Stimulated activated memory B cell treated with anti-CD40 and anti-IgM and Interleukin-4, amounts not matched to agents 10 μg/mL and 1 μg/mL and 100 μg/mL, for 72 hours (primary cell): Measurements from ENCODE around the gene STIM2.

ENCODE experiments used
- ATAC-seq: fragments of 150-1000 bp; cut with Tn5 transposase; 2 replicates; pipeline ENCODE4 v1.10.0; 2021
- H3K27ac Mint-ChIP-seq: one replicate; pipeline ENCODE4 v1.8.0; 2022; ENCODE audit warnings: mild to moderate bottlenecking, mixed read lengths
- H3K27me3 Mint-ChIP-seq: one replicate; pipeline ENCODE4 v1.8.0; 2022; ENCODE audit warnings: mixed read lengths
- H3K36me3 Mint-ChIP-seq: one replicate; pipeline ENCODE4 v1.8.0; 2022; ENCODE audit warnings: mixed read lengths
- H3K4me1 Mint-ChIP-seq: one replicate; pipeline ENCODE4 v1.8.0; 2022; ENCODE audit warnings: mixed read lengths
- H3K4me3 Mint-ChIP-seq: one replicate; pipeline ENCODE4 v1.8.0; 2022; ENCODE audit warnings: mild to moderate bottlenecking, moderate library complexity, mixed read lengths
- H3K9me3 Mint-ChIP-seq: one replicate; pipeline ENCODE4 v1.8.0; 2022; ENCODE audit warnings: mixed read lengths

STIM2 gene

DNA sequence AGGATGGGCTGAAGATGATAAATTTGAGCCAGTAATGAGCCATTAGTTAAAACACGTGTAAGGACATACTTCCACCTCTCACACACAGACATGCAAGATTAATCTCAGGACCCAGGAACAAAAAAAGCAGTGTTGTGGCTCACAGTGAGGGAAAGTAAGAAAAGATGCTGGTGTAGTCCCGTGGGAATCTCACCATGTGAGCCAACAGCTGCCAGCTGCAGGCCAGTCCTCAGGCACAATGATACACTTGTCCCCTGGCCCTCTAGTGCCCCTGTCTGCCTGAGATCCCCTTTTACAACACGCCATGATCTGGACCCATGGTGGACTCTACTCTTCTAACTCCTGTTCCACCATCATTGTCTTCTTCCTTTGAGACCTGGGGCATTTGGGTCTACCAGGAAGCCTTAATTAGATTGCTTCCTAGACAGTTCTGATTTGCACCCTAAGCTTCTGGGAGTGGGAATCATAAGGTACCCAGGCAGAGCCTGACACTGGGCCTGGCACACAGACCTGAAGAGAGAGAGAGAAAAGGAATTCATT, 194.7 kb downstream of the STIM2 start:
- H3K36me3 Mint-ChIP-seq: no peaks in the 10 kb centered on the region
- H3K27me3 Mint-ChIP-seq: peaks cover 51% of the 10 kb centered on the region
- H3K9me3 Mint-ChIP-seq: no peaks in the 10 kb centered on the region
- H3K4me1 Mint-ChIP-seq: no peaks in the 10 kb centered on the region
- no peak for ATAC-seq
- H3K4me3 Mint-ChIP-seq: no peak overlapping the region
- no peak overlapping the region for H3K27ac Mint-ChIP-seq

DNA sequence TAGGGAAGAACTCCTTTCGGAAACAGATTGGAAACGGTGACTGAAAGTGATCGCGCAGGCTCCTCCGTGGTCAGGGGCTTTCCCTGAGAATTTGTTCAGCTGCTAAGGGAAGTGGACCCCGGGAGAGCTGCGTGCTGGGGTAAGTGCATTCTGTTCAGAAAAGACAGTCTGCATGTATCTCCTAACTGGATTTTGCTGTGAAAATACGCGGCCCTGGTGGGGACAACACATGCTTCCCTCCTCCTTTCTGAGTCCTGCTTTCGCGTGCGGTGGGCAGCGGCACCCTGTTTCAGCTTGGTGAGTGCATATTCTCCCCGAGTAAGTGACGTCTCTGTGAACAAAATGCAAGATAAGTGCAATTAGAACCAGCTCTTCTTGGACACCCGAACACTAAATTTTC, 195.6 kb downstream of the STIM2 start:
- no peaks in the 10 kb centered on the region for H3K9me3 Mint-ChIP-seq
- H3K27ac Mint-ChIP-seq: no peak overlapping the region
- H3K27me3 Mint-ChIP-seq: peaks cover 45% of the 10 kb centered on the region
- no peak for ATAC-seq
- H3K4me1 Mint-ChIP-seq: no peaks in the 10 kb centered on the region
- no peak overlapping the region for H3K4me3 Mint-ChIP-seq
- no peaks in the 10 kb centered on the region for H3K36me3 Mint-ChIP-seq

DNA sequence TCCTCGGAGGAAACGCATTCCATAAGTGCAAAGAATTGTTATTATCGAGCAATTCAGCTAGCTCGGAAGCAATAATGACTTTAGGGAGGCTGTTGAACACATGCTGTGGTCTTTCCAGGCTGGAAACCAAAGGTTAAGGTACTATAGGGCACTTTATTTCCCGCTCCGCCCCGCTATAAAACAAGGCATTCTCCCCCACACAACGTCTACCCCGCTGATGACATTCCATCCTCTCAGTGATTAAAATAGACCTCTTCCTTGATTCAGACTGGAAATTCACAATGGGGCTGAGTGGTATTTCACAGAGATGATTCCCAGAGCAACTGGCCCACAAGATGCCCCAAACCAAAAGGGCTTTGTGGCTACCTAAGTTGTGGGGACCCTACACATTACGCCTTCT, 196.4 kb downstream of the STIM2 start:
- Mint-ChIP-seq H3K4me1 (no peaks in the 10 kb centered on the region), H3K27me3 (peaks cover 37% of the 10 kb centered on the region), H3K4me3 (no peak overlapping the region), H3K27ac (no peak overlapping the region), H3K36me3 (no peaks in the 10 kb centered on the region), H3K9me3 (no peaks in the 10 kb centered on the region)
- no peak for ATAC-seq

DNA sequence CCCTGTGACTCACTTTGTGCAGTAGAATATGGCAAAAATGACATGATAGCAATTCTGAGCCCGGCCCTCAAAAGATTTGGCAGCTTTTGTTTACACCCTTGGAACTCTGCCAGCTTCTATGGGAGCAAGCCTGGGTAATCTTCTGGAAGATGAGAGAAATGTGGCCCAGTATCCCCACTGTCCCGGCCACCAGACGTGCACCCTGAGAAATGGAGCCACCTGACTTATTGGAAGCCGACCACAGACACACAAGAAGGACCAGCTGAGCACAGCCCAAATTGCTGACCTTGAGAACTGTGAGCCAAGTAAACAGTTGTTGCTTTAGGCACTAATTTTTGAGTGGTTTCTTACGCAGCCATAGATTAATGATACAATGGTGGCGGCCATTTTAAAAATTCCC, 197.0 kb downstream of the STIM2 start:
- Mint-ChIP-seq H3K27me3 (peaks cover 31% of the 10 kb centered on the region), H3K4me3 (no peak overlapping the region), H3K4me1 (no peaks in the 10 kb centered on the region), H3K36me3 (no peaks in the 10 kb centered on the region), H3K27ac (no peak overlapping the region), H3K9me3 (no peaks in the 10 kb centered on the region)
- ATAC-seq: no peak

DNA sequence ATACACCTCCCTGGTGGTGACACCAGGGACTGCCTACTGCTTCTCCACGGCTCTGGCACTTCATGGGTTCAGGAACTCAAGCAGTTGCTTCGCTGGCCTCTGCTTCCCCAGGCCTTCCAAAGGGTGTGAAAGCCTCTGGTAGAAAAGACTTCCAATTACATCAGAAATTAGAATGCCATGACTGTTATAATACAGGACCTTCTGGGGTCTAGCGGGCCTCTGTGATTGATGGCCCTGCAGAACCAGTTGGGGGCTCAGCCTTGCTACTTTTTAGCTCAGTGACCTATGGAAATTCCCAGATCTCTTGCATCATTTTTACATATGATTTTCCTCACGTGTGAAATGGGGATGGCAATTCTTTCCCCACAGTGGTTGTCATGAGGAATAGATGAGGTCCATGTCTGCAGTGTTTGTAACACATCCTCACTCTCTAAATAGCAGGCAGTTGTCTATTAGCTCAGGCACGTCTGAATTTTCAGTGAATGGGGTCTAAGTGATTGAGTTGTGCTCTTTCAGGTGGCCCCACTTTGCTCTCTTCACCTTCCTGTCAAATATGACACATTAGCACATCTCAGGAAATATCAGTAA, 198.3 kb downstream of the STIM2 start:
- H3K9me3 Mint-ChIP-seq: no peaks in the 10 kb centered on the region
- ATAC-seq: no peak
- no peaks in the 10 kb centered on the region for H3K4me1 Mint-ChIP-seq
- H3K27me3 Mint-ChIP-seq: peaks cover 22% of the 10 kb centered on the region
- H3K27ac Mint-ChIP-seq: no peak overlapping the region
- H3K4me3 Mint-ChIP-seq: no peak overlapping the region
- H3K36me3 Mint-ChIP-seq: no peaks in the 10 kb centered on the region

DNA sequence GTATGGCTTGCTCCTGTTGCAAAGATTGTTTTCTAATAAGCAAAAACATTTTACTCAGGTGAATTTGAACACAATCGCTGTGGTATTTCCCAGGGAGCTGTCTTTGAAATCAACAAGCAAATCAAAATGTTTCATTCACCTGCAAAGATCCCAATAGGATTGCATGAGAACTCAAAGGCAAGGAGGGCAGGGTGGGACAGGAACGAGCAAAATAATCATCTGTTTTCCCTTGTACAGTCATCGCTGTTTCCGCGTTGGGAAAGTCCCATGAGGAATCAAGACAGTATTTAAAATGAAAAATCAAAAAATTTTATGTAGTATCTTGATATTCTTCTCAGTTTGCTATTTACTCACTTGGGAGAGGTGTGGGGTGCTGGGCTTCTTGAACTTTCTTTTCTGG, 198.8 kb downstream of the STIM2 start:
- no peak for ATAC-seq
- Mint-ChIP-seq H3K27ac (no peak overlapping the region), H3K4me3 (no peak overlapping the region), H3K27me3 (peaks cover 27% of the 10 kb centered on the region), H3K36me3 (no peaks in the 10 kb centered on the region), H3K9me3 (no peaks in the 10 kb centered on the region), H3K4me1 (no peaks in the 10 kb centered on the region)

DNA sequence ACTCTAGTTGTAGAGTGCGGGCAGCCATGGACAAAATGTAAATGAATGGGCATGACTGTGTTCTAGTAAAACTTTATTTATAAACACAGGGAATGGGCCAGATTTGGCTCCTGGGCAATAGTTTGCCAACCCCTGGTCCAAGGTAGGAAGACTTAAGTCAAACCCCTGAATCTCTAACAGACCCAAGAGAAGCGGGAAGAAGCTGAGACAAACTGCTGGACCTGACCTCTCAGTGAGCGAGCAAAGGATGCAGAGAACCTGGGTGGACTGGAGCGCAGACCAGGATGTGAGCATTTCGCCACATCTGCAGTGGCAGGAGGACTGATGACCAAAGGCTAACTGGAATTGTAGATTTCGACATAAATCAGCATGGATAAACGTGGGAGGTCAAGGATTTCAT, 201.6 kb downstream of the STIM2 start:
- Mint-ChIP-seq H3K36me3 (no peaks in the 10 kb centered on the region), H3K4me3 (no peak overlapping the region), H3K4me1 (no peaks in the 10 kb centered on the region), H3K27ac (no peak overlapping the region), H3K27me3 (peaks cover 44% of the 10 kb centered on the region), H3K9me3 (no peaks in the 10 kb centered on the region)
- ATAC-seq: no peak

DNA sequence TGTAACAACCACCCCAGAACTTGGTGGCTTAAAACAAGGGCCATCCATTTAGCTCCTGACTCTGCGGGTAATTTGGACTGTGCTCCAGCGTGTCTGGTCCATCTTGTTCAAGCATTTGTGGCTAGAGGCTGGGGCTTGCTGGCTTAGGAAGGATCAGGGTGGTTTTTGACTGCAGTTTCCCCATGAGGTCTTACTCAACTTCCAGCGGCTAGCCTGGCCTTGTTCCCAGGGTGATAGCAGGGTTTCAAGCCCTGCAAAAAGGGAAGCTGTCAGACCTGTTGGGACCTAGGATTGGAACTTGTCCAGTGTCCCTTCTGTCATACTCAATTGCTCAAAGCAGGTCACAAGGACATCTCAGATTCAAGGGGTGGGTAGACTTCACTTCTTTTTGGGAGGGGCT, 205.9 kb downstream of the STIM2 start:
- Mint-ChIP-seq H3K4me3 (no peak overlapping the region), H3K27me3 (peaks cover 54% of the 10 kb centered on the region), H3K4me1 (no peaks in the 10 kb centered on the region), H3K36me3 (no peaks in the 10 kb centered on the region), H3K9me3 (peaks cover 5% of the 10 kb centered on the region), H3K27ac (no peak overlapping the region)
- no peak for ATAC-seq

DNA sequence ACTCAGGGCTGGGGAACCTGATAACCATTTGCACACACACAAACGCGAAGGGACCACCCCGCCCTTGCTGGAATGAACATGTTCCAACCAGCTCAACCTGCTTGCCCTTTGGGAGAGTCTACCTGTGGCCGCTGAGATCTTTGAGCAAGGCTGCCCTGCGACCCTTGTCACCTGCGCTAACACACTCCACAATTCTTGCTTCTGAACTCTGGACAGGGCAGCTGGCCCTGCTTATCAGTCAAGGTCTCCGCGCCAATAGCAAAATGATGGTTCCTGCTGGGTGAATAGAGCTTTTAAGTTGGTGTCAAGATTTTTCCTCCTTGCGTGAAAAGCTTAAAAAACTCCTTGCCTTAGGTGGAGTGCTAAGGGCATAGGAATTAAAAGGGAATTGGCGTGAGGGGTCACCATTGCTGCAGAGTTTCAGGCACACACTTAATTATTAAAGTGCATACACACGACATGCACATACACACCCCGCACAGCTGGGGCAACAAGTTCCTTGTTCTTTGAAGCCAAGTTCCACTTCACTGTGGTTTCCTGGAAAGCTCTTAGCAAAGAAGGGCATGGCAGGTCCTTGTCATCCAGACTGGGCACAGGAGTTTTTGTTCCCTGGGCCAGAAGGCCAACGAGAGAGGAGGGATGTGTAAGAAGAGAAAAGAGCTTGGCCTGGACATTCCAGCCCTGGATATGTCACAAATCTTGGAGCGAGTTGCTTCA, 207.7 kb downstream of the STIM2 start:
- ATAC-seq: no peak
- Mint-ChIP-seq H3K4me1 (no peaks in the 10 kb centered on the region), H3K27me3 (peaks cover 54% of the 10 kb centered on the region), H3K27ac (no peak overlapping the region), H3K36me3 (no peaks in the 10 kb centered on the region), H3K9me3 (peaks cover 5% of the 10 kb centered on the region), H3K4me3 (no peak overlapping the region)
